Right atrium auricular region (tissue), 2 donors: Measurements from ENCODE around the gene LARGE2. TPM values are rescaled to one million over a fixed set of nuclear protein-coding genes. Genes with fewer than 3 reads are reported as not detected.
"Not testable (repeated sequence)": the region's sequence is repeated elsewhere in the genome, so short reads cannot be mapped to it uniquely, and the experiment has no call there.

Source experiments
- DNase-seq: peaks from one replicate; pipeline ENCODE4 v3.0.0-alpha.2; 2019; ENCODE audit warnings: low spot score
- H3K27ac ChIP-seq, 2 donors: fragments of 200-600 bp; sonication (generic); 1 replicate in 1 of 2; 2 replicates in 1 of 2; pipeline ENCODE4 v1.5.1; 2016 to 2019
- H3K27me3 ChIP-seq, 2 donors: fragments of 200-600 bp; sonication (generic); one replicate each; pipeline versions ENCODE4 v1.5.1 to v1.6.0; 2017 to 2019
- H3K36me3 ChIP-seq: fragments of 200-600 bp; sonication (generic); one replicate; pipeline ENCODE4 v1.5.1; 2016
- H3K4me1 ChIP-seq, 2 donors: fragments of 200-600 bp; sonication (generic); one replicate each; pipeline versions ENCODE4 v1.5.1 to v1.6.0; 2017 to 2019
- H3K4me3 ChIP-seq, 2 donors: fragments of 200-600 bp; sonication (generic); 1 replicate in 1 of 2; 2 replicates in 1 of 2; pipeline ENCODE4 v1.5.1; 2017 to 2019; ENCODE audit warnings: mild to moderate bottlenecking in 1 of 2, moderate library complexity in 1 of 2
- H3K9me3 ChIP-seq, 2 donors: fragments of 200-600 bp; sonication (generic); one replicate each; pipeline ENCODE4 v1.5.1; 2019
- total RNA-seq, 2 donors: library from RNA; depleted of rRNA; stranded (reverse); fragments of >200 nt; gene quantifications; one replicate each; pipeline ENCODE4 v1.1.0, GENCODE V29; 2016
- TF ChIP-seq, protein P1 (sequence below), 2 donors: fragments of 200-600 bp; sonication (generic); IDR thresholded peaks; one replicate each; pipeline ENCODE4 v1.5.1; 2019; ENCODE audit warnings: antibody characterized with exemption in 2 of 2

The LARGE2 gene
- total RNA-seq, 2 donors from 2014 or later: 0.51 TPM; not detected in 1

DNA sequence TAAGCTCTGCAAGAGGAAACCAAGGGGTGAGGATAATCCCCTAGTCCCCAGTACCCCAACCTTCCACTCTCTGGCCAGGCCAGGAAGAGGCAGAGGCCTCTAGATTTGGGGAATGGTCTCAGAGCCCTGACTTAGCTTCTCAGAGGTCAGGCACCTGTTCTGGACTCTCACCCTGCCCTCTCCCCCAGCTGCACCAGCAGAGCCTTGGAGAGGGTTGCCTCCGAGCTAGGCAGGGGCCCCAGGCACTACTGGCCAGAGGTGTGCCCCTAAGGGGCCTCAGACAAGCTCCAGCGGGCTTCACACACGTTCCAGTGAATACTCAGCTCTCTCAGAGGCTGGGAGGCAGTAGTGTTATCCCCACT lies 23.4 kb upstream of the LARGE2 start:
- Histone ChIP-seq H3K27ac (no peak overlapping the region), H3K9me3 (no peaks in the 10 kb centered on the region), H3K4me3 (peak overlapping the region in 1 of 2 donors; percentile 59), H3K27me3 (no peaks in the 10 kb centered on the region), H3K4me1 (peaks cover 0 to 25% of the 10 kb centered on the region in 2 donors), H3K36me3 (no peaks in the 10 kb centered on the region)
- no peak for DNase-seq
- TF ChIP-seq, protein P1, sequence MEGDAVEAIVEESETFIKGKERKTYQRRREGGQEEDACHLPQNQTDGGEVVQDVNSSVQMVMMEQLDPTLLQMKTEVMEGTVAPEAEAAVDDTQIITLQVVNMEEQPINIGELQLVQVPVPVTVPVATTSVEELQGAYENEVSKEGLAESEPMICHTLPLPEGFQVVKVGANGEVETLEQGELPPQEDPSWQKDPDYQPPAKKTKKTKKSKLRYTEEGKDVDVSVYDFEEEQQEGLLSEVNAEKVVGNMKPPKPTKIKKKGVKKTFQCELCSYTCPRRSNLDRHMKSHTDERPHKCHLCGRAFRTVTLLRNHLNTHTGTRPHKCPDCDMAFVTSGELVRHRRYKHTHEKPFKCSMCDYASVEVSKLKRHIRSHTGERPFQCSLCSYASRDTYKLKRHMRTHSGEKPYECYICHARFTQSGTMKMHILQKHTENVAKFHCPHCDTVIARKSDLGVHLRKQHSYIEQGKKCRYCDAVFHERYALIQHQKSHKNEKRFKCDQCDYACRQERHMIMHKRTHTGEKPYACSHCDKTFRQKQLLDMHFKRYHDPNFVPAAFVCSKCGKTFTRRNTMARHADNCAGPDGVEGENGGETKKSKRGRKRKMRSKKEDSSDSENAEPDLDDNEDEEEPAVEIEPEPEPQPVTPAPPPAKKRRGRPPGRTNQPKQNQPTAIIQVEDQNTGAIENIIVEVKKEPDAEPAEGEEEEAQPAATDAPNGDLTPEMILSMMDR (IDR thresholded peaks at IDR 0.05): no peak

DNA sequence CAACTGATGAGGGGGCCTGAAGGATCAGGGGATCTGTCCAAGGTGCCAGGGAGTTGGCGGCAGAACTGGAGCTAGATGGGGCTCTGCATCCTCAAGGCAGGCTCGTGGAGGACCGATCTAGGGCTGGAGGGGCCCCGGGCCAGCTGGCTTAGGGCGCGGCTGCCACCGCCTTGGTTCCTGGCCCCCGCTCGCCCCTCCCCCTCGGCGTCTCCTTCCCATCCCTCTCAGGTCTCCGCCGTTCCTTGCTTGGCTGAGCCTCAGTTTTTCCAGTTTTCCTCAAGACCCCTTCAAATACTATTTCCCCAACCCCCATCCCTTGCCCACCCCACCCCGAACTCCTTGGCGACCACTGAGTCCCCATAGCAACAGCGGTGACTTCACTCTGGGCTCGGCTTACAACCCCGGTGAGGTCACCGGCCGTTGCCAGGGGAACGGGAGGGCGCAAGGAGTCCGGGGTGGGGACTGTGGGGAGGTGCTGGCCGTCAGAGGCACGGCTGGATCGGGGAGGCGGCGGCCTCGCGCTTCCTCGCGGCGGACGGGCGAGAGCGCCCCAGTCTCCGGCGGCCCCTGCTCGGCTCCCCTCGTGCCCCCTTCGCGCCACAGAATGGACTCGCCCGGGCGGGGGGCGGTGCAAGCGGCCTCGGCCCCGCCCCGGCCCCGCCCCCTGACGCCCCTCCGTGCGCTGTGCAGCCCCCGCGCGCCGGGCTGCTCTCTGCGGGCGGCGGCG lies 22.8 kb upstream of the LARGE2 start:
- DNase-seq: peak; percentile 82
- Histone ChIP-seq H3K27me3 (no peaks in the 10 kb centered on the region), H3K4me1 (peaks cover 0 to 25% of the 10 kb centered on the region in 2 donors), H3K4me3 (peak overlapping the region; percentile 45 to 59), H3K9me3 (no peaks in the 10 kb centered on the region), H3K27ac (peak overlapping the region in 1 of 2 donors; percentile 59), H3K36me3 (no peaks in the 10 kb centered on the region)
- TF ChIP-seq, protein P1 (IDR thresholded peaks at IDR 0.05): no peak

DNA sequence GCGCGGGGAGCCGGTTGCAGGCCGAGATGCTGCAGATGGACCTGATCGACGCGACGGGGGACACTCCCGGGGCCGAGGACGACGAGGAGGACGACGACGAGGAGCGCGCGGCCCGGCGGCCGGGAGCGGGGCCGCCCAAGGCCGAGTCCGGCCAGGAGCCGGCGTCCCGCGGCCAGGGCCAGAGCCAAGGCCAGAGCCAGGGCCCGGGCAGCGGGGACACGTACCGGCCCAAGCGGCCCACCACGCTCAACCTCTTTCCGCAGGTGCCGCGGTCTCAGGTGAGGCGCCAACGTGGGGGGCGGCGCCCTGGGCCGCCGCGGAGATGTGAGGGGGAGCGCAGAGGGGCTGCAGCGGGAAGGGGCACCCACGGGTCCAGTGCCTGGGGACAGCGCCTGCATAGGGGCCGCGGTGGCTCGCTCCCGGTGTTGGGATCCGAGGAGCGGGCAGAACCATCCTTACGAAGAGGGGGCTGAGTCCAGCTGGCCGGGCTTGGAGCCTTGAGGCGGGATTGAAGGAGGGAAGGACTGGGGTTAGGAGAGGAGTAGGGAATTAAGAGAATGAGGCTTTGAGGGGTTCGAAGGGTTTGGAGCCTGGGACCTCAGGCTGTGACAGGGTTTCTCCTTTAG lies 22.2 kb upstream of the LARGE2 start:
- H3K27ac ChIP-seq: peak overlapping the region in 1 of 2 donors; percentile 48
- DNase-seq, H3K36me3 ChIP-seq, H3K27me3 ChIP-seq, H3K9me3 ChIP-seq: not testable (repeated sequence)
- peak overlapping the region; percentile 45 to 59 for H3K4me3 ChIP-seq
- H3K4me1 ChIP-seq: peaks cover 0 to 25% of the 10 kb centered on the region in 2 donors

DNA sequence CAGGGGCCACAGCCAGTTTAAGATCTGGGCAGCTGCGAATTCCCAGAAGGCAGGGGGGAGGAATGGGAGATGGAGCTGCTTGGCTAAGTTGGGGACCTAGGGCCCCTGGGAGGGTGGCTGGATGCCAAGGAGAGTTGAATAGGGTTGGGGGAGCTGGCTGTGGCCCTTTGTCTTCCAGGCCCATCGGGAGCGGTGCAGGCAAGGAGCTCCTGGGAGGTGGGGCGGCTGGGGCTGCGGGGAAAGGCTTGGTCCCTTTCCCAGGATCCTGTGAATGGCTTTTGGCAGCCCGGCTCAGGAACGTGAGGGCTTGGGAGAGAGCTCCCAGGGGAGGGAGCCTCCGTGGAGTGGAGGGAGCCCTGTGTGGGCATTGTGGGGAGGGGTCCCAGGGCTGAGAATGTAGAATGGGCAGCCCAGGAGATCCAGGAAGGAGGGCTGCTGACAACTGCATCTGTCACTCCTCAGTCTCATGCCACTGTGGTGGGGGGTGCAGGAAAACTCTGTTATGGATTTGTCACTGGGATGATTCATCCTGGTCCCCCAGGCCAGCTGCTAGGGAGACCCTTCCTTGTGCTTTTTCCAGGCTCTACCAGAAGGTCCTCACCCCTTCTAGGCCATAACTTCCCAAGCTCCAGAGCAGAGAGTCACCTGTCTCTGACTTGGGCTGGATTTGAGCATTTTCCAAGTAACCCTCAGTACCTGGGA lies 21.4 kb upstream of the LARGE2 start:
- Histone ChIP-seq H3K4me1 (peaks cover 0 to 25% of the 10 kb centered on the region in 2 donors), H3K9me3 (no peaks in the 10 kb centered on the region), H3K27me3 (no peaks in the 10 kb centered on the region), H3K27ac (peak overlapping the region in 1 of 2 donors; percentile 48), H3K4me3 (peak overlapping the region; percentile 45 to 59), H3K36me3 (no peaks in the 10 kb centered on the region)
- DNase-seq: no peak
- TF ChIP-seq, protein P1 (IDR thresholded peaks at IDR 0.05): no peak

DNA sequence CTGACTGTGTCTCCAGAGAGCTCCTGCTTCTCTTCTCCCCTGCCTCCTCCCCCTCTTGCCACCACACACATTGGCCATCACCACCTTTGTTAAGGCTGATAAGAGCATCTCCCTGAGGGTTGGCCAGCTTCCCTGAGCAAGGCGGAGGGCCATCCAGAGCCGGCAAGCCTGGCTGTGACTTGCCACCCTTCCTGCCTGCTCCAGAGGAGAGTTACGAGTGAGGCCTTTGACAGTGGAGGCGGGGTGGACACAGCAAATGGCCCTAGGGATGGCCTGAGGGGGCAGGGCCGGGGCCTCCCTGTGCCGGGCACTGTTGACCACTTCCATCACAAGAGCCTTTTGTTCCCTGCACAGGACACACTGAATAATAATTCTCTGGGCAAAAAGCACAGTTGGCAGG lies 20.8 kb upstream of the LARGE2 start:
- no peak overlapping the region for H3K4me3 ChIP-seq
- H3K27ac ChIP-seq: no peak overlapping the region
- H3K4me1 ChIP-seq: peaks cover 0 to 25% of the 10 kb centered on the region in 2 donors
- H3K27me3 ChIP-seq: no peaks in the 10 kb centered on the region
- H3K36me3 ChIP-seq: no peaks in the 10 kb centered on the region
- TF ChIP-seq, protein P1 (IDR thresholded peaks at IDR 0.05): no peak
- no peaks in the 10 kb centered on the region for H3K9me3 ChIP-seq
- no peak for DNase-seq
